HUES48 (cell line): Measurements from ENCODE around the gene TSSK6.

Experiments used
- H3K27ac ChIP-seq: one replicate; pipeline ENCODE4 v1.7.0; 2013; ENCODE audit warnings: low read depth, low read length, inconsistent platforms
- H3K27me3 ChIP-seq: 2 replicates; pipeline ENCODE4 v1.6.1; 2013; ENCODE audit warnings: mild to moderate bottlenecking, low read length; ENCODE audit not compliant: control insufficient read depth, insufficient read depth
- H3K36me3 ChIP-seq: 2 replicates; pipeline ENCODE4 v1.6.1; 2013; ENCODE audit warnings: low read length; ENCODE audit not compliant: control insufficient read depth, insufficient read depth
- H3K4me1 ChIP-seq: 2 replicates; pipeline ENCODE4 v1.6.1; 2013; ENCODE audit warnings: mild to moderate bottlenecking, low read length; ENCODE audit not compliant: control insufficient read depth, insufficient read depth
- H3K4me3 ChIP-seq: 2 replicates; pipeline ENCODE4 v1.5.1; 2013; ENCODE audit warnings: mild to moderate bottlenecking, low read depth, low read length
- H3K9ac ChIP-seq: 2 replicates; pipeline ENCODE4 v1.6.1; 2013; ENCODE audit warnings: mild to moderate bottlenecking, low read depth, low read length, moderate library complexity
- H3K9me3 ChIP-seq: 2 replicates; pipeline ENCODE4 v1.6.1; 2013; ENCODE audit warnings: low read length; ENCODE audit not compliant: control insufficient read depth, insufficient read depth

TSSK6 gene

DNA sequence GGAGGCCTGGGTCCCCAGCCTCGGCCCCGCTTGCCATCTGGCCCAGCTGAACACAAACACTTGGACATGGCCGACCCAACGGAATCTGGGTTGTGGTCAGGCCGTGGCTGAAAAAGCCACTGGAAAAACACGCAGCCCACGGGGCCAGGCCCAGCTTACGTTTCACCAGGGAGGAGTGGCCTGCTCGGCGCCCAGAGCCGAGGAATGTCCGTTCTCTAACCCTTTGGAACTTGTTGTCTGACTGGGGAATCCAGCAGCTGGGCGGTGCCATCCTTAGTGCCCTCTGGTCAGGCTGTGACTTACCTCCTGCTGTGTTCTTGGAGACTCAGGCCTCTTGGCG, 36.5 kb upstream of the TSSK6 start:
- Histone ChIP-seq H3K27ac (no peak overlapping the region), H3K4me1 (no peaks in the 10 kb centered on the region), H3K9ac (no peak overlapping the region)

DNA sequence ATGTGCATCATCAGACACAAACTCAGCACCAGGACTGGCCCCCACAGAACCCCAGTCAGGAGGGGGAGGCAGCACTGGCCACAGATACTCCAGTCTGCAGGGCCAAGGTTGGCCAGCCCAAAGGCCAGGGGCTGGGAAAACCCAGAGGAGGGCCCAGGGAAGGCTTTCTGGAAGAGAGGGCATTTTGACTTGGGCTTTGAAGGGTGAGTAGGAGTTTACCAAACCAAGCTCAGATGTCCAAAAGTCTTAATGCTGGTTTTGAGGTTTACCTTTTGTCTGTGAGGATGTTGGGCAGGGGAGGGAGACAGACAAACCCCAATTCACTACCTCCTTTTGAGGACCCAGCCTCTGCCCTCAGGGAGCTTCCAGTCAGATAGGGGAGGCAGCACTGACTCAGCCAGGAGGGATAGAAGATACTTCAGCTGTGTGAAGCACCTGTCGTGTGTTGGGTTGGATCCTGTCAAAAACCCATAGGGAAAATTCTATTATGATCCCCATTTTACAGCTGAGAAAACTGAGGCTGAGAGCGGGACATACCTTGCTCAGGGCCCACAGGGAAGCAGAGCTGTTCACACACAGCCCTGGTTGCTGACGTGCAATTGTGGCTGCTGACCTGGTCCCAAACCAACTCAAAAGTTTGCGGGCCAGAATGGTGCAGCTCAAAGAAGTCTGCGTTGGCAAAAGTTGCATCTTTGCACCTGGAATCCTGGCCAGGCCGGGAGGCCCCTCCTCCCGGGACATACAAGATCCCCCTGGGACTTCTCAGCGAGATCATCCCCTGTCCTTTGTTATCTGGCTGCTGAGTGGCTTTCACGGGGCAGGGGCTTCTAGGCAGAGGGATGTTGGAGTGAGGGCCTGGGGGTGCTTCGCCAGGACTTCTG, 35.9 kb upstream of the TSSK6 start:
- Histone ChIP-seq H3K4me1 (no peaks in the 10 kb centered on the region), H3K4me3 (no peak overlapping the region), H3K27ac (no peak overlapping the region), H3K27me3 (no peaks in the 10 kb centered on the region), H3K9me3 (no peaks in the 10 kb centered on the region), H3K9ac (no peak overlapping the region), H3K36me3 (no peaks in the 10 kb centered on the region)

More for the DNA sequence above, 36.5 kb upstream of the TSSK6 start:
- no peaks in the 10 kb centered on the region for H3K27me3 ChIP-seq
- H3K4me3 ChIP-seq, result no peak overlapping the region
- no peaks in the 10 kb centered on the region for H3K36me3 ChIP-seq
- no peaks in the 10 kb centered on the region for H3K9me3 ChIP-seq

DNA sequence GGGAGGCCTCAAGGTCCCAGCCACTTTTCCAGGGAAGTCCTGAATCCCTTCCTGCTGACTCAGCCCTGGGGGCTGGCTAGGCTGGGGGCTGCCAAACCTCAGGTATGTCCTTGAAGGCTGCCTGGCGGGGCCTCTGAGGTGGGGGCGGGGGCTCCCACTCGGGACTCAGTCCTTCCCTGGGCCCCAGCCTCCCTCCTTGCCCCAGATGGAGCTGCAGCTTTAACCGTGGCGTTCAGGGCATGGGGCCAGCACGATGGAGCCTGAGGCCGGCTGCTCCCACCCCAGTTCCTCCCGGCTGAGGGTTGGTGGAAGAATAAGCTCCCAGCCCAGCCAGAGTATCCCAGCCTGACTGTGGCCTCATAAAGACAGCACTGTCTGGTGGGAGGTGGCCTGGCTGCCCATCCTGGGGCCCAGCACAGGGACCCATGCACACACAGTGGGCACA, 35.2 kb upstream of the TSSK6 start:
- Histone ChIP-seq H3K9ac (no peak overlapping the region), H3K27me3 (no peaks in the 10 kb centered on the region), H3K27ac (no peak overlapping the region)

DNA sequence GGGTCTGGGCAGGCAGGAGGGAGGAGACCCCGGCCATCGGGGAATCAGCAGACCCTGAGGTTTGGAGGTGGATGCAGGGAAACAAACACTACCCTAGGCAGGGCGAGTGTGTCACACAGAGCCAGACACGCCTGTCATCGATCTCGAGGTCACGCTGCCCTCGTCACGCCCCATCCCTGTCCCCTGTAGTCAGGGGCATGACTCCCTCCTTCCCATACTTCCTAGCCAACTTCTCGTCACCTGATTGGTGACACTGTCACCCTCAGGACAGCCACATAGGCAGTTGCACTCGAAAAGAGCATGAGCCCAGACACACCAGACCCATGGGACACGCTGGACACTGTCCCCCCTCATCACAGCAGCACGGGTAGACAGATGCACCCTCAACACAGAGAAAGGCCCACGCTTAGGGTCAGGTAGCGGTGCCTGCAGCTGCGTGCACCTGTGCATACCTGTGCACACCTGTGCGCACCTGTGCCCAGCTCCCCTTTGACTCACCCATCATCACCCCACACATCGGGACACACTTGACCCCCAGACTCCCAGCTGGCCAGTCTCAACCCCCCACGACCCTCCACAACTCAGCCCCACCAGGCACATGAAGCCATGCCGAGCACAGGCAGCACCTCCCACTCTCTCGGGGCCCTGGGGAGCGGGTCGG, 34.6 kb upstream of the TSSK6 start:
- Histone ChIP-seq H3K36me3 (no peaks in the 10 kb centered on the region), H3K27me3 (no peaks in the 10 kb centered on the region), H3K27ac (no peak overlapping the region), H3K4me1 (no peaks in the 10 kb centered on the region), H3K4me3 (no peak overlapping the region), H3K9ac (no peak overlapping the region), H3K9me3 (no peaks in the 10 kb centered on the region)

More for the DNA sequence above, 35.2 kb upstream of the TSSK6 start:
- Histone ChIP-seq H3K4me1 (no peaks in the 10 kb centered on the region), H3K9me3 (no peaks in the 10 kb centered on the region), H3K4me3 (no peak overlapping the region), H3K36me3 (no peaks in the 10 kb centered on the region)

DNA sequence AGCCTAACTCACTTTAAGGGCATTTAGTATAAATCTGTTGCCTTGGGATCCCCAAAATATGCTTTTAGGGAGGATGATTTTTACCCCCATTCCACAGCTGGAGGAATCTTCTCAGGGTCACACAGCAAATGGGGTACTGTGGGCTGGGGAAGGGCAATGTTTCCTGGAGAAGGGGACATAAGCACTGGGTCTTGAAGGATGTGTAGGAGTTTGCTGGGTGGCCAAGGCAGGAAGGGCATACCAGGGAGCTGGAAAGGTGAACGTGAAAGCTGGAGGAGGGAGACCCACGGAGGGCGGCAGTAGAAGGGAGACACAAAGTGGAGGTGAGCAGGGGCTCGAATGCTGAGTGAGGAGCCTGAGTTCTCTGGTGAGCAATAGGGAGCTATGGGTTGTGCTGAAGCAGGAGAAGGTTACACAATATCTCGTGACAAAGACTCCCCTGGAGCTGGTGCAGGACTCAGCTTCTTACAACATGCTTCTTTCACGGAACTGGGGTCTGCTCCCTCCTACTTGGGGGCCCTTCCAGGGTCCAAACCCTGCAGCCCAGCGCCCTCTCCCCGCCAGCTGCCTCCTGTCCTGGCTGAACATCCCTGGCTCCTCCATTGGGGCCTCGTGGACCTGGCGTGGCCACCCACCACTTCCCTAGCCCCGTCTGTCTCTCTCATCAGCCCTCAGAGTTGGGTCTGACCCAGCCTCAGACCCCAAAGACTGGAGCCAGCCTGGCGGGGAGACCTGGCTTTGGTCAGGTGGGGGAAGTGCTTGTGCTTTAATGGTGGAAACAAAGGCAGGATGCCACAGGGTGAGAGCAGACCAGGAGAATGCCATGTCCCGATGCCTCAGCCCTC, 33.8 kb upstream of the TSSK6 start:
- Histone ChIP-seq H3K9ac (no peak overlapping the region), H3K4me1 (no peaks in the 10 kb centered on the region), H3K36me3 (no peaks in the 10 kb centered on the region), H3K9me3 (no peaks in the 10 kb centered on the region), H3K4me3 (no peak overlapping the region), H3K27ac (no peak overlapping the region), H3K27me3 (no peaks in the 10 kb centered on the region)

DNA sequence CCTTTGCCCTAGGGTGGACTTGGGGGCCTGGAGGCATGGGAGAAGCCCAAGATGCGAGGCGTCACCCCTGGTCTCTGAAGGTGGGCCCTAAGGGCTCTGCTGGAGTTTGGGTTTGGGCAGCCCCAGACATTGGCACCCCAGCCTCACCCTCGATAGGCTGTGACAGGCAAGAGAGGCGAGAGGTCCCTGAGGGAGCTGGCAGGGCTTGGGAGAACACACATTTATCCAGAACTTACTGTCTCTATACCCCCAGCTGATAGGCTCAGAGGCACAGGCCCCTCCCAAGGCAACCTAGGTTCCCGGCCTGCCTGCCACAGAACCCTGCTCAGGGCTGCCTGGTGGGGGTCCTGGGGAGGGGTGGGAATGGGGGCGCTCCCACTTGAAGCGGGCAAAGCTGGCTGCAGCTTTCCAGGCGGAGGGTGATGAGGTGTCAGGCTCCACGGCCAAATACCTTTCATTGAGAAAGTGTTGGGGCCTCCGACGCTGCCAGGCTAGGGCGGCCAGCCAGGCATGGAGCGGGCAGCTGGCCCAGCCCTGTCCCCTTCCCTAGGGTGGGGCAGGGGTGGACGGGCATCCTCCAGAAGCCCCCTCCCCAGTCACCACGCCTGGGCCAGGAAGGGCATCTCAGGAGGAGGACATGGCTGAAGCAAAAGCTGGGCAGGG, 32.5 kb upstream of the TSSK6 start:
- Histone ChIP-seq H3K4me1 (no peaks in the 10 kb centered on the region), H3K9ac (no peak overlapping the region), H3K27me3 (no peaks in the 10 kb centered on the region), H3K4me3 (no peak overlapping the region), H3K27ac (no peak overlapping the region), H3K9me3 (no peaks in the 10 kb centered on the region), H3K36me3 (no peaks in the 10 kb centered on the region)

DNA sequence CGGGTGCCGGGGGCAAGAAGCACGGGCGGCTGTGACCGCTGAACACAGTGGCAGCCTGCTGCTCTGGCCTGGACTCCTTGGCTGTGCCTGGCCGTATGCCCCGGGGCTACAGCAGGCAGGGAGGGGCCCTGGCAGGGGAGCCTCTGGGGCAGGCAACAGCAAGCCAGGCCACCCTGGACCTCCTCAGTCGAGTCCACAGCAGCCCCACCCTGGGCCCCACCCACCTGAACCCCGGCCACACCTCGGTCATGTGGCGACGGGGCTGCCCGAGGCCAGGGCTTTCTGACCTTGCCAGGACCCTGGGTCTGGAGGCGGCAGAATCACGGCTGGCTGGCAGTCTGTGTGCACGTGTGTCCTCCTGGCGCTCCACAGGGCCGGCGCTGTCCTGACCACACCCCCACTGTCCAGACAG, 31.4 kb upstream of the TSSK6 start:
- Histone ChIP-seq H3K4me1 (no peaks in the 10 kb centered on the region), H3K27me3 (no peaks in the 10 kb centered on the region), H3K36me3 (no peaks in the 10 kb centered on the region), H3K4me3 (no peak overlapping the region), H3K9ac (no peak overlapping the region), H3K27ac (no peak overlapping the region), H3K9me3 (no peaks in the 10 kb centered on the region)

DNA sequence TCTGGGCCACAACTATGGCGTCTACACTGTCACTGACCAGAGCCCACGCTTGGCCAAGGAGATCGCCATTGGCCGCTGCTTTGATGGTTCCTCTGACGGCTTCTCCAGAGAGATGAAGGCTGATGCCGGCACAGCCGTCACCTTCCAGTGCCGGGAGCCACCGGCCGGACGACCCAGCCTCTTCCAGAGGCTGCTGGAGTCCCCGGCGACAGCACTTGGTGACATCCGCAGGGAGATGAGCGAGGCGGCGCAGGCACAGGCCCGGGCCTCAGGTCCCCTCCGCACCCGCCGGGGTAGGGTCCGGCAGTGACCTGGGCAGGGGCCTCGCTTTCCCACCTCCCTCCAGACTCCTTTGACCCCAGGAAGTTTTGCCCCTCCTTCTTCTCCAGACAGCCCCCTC, 30.4 kb upstream of the TSSK6 start:
- Histone ChIP-seq H3K4me3 (no peak overlapping the region), H3K27me3 (peaks cover 2% of the 10 kb centered on the region; the same call in 1 of the 2 replicates), H3K4me1 (no peaks in the 10 kb centered on the region), H3K27ac (no peak overlapping the region), H3K9ac (no peak overlapping the region), H3K36me3 (no peaks in the 10 kb centered on the region), H3K9me3 (no peaks in the 10 kb centered on the region)

DNA sequence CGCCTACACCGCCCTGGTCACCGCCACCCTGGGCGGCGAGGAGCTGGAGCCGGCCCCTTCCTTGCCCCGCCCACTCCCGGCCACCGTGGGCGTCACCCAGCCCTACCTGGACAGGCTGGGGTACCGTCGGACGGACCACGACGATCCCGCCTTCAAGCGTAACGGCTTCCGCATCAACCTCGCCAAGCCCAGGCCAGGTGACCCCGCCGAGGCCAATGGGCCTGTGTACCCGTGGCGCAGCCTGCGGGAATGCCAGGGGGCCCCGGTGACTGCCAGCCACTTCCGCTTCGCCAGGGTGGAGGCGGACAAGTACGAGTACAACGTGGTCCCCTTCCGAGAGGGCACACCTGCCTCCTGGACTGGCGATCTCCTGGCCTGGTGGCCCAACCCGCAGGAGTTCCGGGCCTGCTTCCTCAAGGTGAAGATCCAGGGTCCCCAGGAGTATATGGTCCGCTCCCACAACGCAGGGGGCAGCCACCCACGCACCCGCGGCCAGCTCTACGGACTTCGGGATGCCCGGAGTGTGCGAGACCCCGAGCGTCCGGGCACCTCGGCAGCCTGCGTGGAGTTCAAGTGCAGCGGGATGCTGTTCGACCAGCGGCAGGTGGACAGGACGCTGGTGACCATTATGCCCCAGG, 29.7 kb upstream of the TSSK6 start:
- H3K4me1 ChIP-seq, result no peaks in the 10 kb centered on the region
- peaks cover 6% of the 10 kb centered on the region for H3K27me3 ChIP-seq
- H3K4me3 ChIP-seq, result no peak overlapping the region
- H3K9me3 ChIP-seq, result no peaks in the 10 kb centered on the region
- no peaks in the 10 kb centered on the region for H3K36me3 ChIP-seq
- no peak overlapping the region for H3K9ac ChIP-seq
- H3K27ac ChIP-seq, result no peak overlapping the region

DNA sequence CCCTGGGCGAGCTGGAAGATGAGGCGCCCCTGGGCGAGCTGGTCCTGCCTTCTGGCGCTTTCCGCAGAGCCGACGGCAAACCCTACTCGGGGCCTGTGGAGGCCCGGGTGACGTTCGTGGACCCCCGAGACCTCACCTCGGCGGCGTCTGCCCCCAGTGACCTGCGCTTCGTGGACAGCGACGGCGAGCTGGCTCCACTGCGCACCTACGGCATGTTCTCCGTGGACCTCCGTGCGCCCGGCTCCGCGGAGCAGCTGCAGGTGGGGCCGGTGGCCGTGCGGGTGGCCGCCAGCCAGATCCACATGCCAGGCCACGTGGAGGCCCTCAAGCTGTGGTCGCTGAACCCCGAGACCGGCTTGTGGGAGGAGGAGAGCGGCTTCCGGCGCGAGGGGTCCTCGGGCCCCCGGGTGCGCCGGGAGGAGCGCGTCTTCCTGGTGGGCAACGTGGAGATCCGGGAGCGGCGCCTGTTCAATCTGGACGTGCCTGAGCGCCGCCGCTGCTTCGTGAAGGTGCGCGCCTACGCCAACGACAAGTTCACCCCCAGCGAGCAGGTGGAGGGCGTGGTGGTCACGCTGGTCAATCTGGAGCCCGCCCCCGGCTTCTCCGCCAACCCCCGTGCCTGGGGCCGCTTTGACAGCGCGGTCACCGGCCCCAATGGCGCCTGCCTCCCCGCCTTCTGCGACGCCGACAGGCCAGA, 29.1 kb upstream of the TSSK6 start:
- H3K36me3 ChIP-seq, result no peaks in the 10 kb centered on the region
- no peaks in the 10 kb centered on the region for H3K4me1 ChIP-seq
- H3K27me3 ChIP-seq, result peaks cover 13% of the 10 kb centered on the region
- H3K9ac ChIP-seq, result no peak overlapping the region
- H3K4me3 ChIP-seq, result no peak overlapping the region
- no peak overlapping the region for H3K27ac ChIP-seq
- no peaks in the 10 kb centered on the region for H3K9me3 ChIP-seq
